WI38 (cell line): Measurements from ENCODE around the gene CPNE5.

ENCODE experiments used
- H3K4me3 ChIP-seq: 2 replicates; pipeline ENCODE4 v1.5.1; 2011; ENCODE audit warnings: low read depth, mild to moderate bottlenecking, control low read depth, low read length
- TF ChIP-seq, protein P1 (sequence below): IDR thresholded peaks from 2 replicates; pipeline ENCODE4 v1.5.1; 2012; ENCODE audit warnings: low read depth, mild to moderate bottlenecking, control low read depth, low read length

Gene CPNE5

DNA sequence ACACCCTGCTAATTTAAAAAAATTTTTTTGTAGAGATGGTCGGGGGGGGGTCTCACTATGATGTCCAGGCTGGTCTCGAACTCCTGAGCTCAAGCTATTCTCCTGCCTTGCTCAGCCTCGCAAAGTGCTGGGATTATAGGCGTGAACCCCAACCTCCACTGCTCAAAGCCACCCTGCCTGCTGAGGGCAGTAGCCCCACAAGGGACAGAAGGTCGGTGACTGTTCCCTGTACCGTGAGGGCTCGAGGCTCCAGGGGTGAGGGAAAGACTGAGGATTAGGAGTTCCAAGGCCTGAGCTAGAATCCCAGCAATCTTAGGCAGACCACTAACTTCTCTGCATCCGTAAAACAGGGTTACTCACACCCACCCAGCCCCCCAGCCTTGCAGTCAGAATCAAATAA is 51.1 kb downstream of the CPNE5 start:
- H3K4me3 ChIP-seq, result no peak overlapping the region
- TF ChIP-seq, protein P1, sequence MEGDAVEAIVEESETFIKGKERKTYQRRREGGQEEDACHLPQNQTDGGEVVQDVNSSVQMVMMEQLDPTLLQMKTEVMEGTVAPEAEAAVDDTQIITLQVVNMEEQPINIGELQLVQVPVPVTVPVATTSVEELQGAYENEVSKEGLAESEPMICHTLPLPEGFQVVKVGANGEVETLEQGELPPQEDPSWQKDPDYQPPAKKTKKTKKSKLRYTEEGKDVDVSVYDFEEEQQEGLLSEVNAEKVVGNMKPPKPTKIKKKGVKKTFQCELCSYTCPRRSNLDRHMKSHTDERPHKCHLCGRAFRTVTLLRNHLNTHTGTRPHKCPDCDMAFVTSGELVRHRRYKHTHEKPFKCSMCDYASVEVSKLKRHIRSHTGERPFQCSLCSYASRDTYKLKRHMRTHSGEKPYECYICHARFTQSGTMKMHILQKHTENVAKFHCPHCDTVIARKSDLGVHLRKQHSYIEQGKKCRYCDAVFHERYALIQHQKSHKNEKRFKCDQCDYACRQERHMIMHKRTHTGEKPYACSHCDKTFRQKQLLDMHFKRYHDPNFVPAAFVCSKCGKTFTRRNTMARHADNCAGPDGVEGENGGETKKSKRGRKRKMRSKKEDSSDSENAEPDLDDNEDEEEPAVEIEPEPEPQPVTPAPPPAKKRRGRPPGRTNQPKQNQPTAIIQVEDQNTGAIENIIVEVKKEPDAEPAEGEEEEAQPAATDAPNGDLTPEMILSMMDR, result no peak

DNA sequence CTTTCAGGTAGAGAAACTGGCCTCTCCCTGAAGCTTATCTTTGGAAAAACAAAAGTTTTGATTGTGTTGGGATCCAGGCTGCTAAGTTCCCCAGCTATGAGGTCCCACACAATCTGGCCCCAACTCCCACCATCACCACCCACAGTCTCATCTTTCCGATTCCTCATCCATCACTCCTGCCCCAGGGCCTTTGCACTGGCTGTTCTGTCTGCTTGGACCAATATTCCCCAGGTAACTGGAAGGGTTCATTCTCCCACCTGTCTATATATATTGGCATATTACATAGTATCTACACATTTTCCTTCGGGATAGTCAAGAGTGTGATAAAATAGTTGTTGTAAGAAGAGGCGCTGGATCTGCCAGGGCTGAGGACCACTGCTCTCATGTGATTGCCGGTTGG is 52.0 kb downstream of the CPNE5 start:
- TF ChIP-seq, protein P1, result no peak
- no peak overlapping the region for H3K4me3 ChIP-seq

DNA sequence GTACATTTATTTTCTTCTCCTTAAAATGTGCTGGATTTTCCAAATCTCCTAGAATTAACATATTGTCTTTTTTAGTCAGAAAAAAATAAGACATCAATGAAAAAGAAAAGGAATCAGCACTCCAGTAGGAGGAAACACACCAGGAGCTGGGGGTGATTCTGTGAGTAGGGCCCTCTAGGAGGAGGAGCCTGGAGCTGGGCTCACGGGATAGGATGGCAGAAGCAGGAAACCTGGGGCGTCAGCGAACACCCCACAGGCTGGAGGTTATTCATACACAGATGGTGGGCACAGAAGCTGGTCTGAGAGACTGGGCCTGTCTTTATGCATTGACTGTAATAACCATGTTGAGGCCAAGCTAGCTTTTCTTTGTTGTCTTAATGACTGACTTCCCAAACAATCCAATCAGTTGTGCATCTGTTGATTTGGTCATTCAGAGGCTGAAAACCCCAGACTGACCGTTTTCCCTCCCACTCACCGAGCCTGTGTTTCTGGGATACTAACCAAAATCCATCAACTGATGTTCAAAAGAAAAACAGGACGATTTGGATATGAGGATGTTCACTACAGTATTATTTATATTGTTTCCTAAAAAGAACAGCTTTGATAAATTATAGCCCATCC is 53.1 kb downstream of the CPNE5 start:
- TF ChIP-seq, protein P1, result no peak
- no peak overlapping the region for H3K4me3 ChIP-seq

DNA sequence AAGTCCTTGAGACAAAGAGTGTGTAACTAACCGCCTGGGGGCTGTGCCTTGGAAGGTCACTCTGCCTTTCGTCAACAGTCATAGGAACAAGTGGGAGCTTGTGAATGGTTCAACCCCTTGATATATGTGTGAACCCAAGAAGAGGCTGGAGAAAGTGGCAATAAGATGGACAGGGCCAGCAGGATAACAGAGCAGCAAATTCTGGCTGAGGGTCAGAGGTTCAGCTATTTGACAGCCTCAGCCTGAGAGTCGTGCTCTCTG is 54.9 kb downstream of the CPNE5 start:
- H3K4me3 ChIP-seq, result no peak overlapping the region
- TF ChIP-seq, protein P1, result no peak

DNA sequence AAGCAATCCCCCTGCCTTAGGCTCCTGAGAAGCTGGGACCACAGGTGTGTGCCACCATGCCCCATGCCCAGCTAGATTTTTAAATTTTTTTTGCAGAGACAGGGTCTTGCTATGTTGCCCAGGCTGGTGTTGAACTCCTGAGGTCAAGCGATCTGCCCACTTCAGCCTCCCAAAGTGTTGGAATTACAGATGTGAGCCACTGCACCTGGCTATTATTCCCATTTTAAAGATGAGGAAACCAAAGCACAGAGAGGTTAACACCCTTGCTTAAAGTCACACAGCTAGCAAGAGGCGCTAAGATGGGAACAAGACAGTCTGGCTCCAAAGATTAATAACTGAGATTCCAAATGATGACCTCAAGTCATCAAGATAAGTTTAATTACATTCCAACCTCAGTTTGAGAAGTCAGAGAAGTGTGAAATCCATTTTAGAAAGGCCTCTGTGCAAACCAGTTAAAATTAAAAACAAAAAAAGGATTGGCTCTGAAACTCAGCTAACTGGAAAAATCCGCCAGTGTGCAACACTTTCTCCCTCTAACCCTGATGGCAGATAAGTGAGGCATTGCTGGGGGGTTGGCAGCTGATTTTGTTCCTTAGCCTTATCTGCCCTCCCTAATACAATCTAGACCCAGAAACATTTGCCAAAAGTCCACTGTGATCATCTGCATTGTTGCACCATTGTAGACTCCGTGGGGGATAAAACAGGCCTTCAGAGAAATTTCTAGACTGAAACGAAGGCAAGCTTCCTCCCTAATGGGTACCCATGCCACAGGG is 55.5 kb downstream of the CPNE5 start:
- TF ChIP-seq, protein P1, result no peak
- H3K4me3 ChIP-seq, result no peak overlapping the region

DNA sequence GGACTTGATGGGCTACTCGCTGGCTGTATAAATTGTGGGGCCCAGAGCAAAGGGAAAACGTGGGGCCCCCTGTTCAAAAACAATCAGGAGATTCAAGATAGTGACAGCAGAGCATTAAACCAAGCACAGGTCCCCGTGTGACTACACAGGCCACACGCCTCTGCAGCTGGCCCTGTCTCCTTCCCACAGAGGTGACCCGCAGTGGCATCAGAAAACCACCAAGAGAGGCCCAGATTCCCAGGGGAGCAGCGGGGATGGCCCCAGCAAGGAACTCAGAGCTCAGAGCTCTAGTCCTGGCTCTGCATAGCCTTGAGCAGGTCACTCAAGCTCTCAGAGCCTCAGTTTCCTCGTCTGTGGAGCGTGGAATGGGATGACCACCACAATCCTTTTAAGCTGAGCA is 57.6 kb downstream of the CPNE5 start:
- H3K4me3 ChIP-seq, result no peak overlapping the region
- TF ChIP-seq, protein P1, result no peak

DNA sequence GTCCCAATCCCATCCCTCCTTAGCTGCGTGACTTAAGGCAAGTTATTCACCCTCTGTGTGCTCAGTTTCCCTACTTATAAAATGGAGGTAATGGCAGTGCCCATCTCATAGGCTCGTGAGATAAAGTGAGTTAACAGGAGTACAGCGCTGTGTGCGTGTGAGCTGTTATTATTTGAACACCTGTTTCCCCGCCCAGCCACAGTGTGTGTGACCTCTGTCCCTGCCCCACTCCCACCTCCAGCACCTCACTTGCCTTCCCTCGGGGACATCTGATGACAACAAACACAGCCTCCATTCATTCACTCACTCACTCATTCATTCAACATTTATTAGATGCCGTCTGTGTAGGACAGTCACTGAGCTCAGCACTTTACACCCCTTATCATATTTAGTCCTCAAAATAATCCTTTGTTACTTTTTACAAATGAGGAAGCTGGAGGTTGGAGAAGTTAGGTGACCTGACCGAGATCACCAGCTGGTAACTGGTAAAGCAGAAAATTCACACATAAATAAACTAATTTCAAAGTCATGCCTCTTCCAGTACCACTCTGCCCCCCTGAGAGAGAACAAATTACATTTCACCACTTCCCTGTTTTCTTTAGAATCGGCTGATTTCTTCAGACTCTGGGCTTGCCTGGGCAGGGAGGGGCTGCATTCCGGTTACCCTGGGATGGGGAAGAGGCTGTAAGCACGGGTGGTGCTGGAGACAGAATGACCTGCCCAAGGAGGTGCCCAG is 58.6 kb downstream of the CPNE5 start:
- no peak overlapping the region for H3K4me3 ChIP-seq
- TF ChIP-seq, protein P1, result no peak
